Neural progenitor cell (in vitro differentiated cells): ENCODE results near the gene GAS2L1.

Experiments used
- CTCF ChIP-seq: fragments of 200-600 bp; sonication (generic); IDR thresholded peaks from 2 replicates; pipeline ENCODE4 v1.5.1; 2017; ENCODE audit warnings: antibody characterized with exemption, mild to moderate bottlenecking
- EZH2 ChIP-seq: fragments of 200-600 bp; sonication (generic); IDR thresholded peaks from 2 replicates; pipeline ENCODE4 v1.6.1; 2017; ENCODE audit warnings: antibody characterized with exemption, mild to moderate bottlenecking, moderate library complexity
- EZH2phosphoT487 ChIP-seq: fragments of 200-600 bp; sonication (generic); IDR thresholded peaks from 2 replicates; pipeline ENCODE4 v1.6.1; 2017; ENCODE audit warnings: antibody characterized with exemption

GRCh38 chr22:29346659-29347058, 40.2 kb downstream of the GAS2L1 start:
- TF ChIP-seq CTCF, result no peak
- TF ChIP-seq EZH2, result no peak
- TF ChIP-seq EZH2phosphoT487, result no peak
